Fibroblast of the aortic adventitia (primary cell): ENCODE measurements around the gene KIAA1191. TPM values are rescaled to one million over a fixed set of nuclear protein-coding genes. Genes with fewer than 3 reads are reported as not detected.

ENCODE experiments used
- DNase-seq: peaks from one replicate; pipeline ENCODE4 v3.0.0-alpha.2; 2010; ENCODE audit warnings: low read depth
- H3K4me3 ChIP-seq: 2 replicates; pipeline ENCODE4 v1.5.1; 2011; ENCODE audit warnings: low read depth, mild to moderate bottlenecking, control low read depth, low read length, moderate library complexity
- total RNA-seq: library from RNA; depleted of rRNA; stranded (reverse); fragments of >200 nt; gene quantifications from 2 replicates; pipeline ENCODE4 v1.2.3, GENCODE V29; 2012; ENCODE audit warnings: low replicate concordance
- TF ChIP-seq, protein P1 (sequence below): IDR thresholded peaks from 2 replicates; pipeline ENCODE4 v1.5.1; 2011; ENCODE audit warnings: mild to moderate bottlenecking, low read length, control low read depth, inconsistent platforms; ENCODE audit not compliant: insufficient read depth

The KIAA1191 gene
- total RNA-seq, 1 donor, result 81.8 TPM

DNA sequence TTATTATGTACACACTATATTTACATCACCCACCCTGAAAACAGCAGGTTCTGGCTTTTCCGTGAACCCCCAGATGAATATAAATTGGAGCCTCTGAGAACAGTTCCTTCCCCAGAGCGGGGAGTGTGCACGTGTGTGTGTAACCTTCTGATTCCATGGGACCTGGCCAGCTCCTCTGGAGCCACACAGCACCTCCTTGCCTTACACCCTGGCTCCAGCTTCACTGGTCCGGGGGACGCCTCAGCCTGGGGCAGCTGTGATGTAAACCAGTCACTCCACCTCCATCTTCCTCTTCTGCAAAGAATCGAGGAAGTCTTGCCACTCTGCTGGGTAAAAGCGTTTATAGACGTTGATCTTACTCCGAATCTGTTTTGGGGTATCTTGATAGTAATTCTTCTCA lies 22.4 kb upstream of the KIAA1191 start:
- TF ChIP-seq, protein P1, sequence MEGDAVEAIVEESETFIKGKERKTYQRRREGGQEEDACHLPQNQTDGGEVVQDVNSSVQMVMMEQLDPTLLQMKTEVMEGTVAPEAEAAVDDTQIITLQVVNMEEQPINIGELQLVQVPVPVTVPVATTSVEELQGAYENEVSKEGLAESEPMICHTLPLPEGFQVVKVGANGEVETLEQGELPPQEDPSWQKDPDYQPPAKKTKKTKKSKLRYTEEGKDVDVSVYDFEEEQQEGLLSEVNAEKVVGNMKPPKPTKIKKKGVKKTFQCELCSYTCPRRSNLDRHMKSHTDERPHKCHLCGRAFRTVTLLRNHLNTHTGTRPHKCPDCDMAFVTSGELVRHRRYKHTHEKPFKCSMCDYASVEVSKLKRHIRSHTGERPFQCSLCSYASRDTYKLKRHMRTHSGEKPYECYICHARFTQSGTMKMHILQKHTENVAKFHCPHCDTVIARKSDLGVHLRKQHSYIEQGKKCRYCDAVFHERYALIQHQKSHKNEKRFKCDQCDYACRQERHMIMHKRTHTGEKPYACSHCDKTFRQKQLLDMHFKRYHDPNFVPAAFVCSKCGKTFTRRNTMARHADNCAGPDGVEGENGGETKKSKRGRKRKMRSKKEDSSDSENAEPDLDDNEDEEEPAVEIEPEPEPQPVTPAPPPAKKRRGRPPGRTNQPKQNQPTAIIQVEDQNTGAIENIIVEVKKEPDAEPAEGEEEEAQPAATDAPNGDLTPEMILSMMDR, result no peak
- no peak overlapping the region for H3K4me3 ChIP-seq
- no peak for DNase-seq

DNA sequence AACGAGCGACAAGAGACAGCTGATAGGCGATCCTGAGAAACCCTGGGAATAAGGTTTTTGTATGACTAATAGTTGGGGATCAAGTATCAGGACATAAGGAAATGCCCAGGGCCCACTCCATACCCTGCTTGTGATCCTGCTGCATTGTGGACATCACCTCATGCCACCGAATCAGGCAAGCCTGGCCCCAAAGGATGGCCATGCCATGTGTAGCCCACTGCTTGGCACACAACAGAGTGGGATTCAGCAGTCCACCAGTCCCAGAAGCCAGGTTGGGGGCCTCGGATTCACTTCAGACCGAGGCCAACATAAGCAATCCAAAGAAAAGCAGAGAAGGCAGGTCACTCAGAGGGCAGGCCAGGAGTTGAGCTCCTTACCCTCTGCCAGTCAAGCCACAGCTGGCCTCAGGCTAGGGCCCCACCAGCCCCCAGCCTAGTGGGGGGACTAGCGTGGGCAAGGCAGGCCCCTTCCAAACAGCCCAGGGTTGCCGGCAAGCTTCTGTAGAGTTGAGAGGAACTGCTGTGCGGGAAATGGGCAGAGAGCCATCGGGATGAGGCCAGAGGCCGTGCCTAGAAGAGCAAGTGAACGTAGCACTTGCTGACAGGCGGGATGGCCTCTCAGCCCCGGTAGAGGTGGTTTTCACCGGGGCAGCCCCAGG lies 21.8 kb upstream of the KIAA1191 start:
- no peak overlapping the region for H3K4me3 ChIP-seq
- TF ChIP-seq, protein P1, result no peak
- no peak for DNase-seq

DNA sequence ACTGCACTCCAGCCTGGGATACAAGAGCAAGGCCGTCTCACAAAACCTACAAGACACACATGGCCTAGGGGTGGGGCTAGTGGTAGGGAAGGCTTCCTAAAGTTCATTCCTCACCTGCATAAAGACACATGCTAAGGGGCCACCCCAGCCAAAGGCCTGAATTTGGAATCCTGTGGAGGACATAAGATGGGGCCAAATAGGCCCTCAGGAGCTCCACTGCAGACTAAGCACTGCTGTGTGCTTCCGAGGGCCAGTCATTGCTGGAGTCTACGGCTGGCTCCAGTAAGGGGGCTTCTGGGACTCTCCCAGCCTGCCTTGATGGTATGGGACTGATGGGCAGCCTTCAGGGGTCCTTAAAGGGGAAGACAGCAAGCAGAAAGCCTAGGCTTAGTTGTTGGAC lies 21.2 kb upstream of the KIAA1191 start:
- TF ChIP-seq, protein P1, result no peak
- H3K4me3 ChIP-seq, result no peak overlapping the region
- no peak for DNase-seq

DNA sequence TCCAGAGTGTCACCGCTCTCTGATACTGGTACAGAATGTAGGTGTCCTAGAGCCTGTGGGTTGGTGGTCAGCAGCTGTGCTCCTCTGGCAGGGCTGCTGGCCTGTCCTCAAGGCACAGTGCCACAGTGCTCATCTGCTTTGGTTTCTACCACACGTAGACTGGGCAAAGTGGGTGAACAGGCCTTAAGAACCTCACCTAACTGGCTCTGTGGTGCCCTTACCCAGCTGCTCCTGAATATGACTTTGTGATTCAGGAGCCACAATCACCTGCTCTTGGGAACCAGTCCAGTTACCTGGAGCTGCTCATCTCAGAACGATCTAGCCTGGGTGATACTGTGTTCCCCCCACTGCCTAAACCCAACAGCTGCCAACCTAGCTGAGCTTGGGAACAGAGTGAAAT lies 20.4 kb upstream of the KIAA1191 start:
- no peak overlapping the region for H3K4me3 ChIP-seq
- no peak for DNase-seq
- TF ChIP-seq, protein P1, result no peak

DNA sequence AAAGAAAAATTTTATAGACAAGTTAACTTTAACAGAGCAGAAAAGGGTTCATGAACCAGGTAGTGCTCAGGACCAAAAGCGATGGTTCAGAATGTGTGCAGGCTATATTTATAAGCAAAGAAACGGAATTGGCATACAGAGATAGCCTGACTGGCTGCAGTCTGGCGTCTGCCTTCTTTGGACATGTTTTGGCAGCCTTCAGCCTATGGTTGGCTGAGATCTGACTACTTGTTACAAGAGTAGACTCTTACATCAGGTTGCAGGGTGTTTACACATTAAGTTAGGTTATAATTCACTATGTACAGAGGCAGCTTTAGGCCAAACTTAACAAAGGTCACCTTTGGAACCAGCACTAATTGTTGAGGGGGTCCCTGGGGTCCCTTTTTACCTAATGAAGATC lies 19.9 kb upstream of the KIAA1191 start:
- H3K4me3 ChIP-seq, result no peak overlapping the region
- TF ChIP-seq, protein P1, result no peak
- DNase-seq, result peak; percentile 81

DNA sequence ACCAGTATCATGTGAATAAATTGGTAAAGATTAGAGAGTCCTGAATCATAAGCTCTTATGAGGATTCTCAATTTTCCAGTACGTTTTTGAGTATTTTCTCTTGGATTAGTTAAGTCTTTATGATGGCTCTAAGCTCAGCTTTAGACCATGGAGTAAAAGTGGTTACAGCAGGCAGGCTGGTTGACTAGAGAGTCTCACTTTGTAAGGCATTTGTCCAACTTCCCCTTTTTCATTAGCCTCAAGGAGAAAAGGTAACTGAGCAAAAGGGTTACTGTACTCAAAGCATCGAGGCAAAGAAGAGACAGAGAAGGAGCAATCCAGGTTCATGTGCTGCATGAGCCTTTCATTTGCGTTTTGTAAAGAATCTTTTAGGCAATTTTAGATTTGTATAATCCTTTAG lies 18.3 kb upstream of the KIAA1191 start:
- no peak overlapping the region for H3K4me3 ChIP-seq
- TF ChIP-seq, protein P1, result no peak
- no peak for DNase-seq
